Stomach (tissue), 9 donors: ENCODE measurements around the gene MYO18A. TPM values are rescaled to one million over a fixed set of nuclear protein-coding genes. Genes with fewer than 3 reads are reported as not detected.
A peak's percentile ranks its signal among the peaks of the same experiment; 100 is the strongest.

Source experiments
- DNase-seq, 2 donors: peaks; one replicate each; pipeline versions ENCODE4 v3.0.0 to v3.0.0-alpha.2; 2013 to 2019
- H3K27ac ChIP-seq, 5 donors: fragments of 200-600 bp in 4 of 5; sonication (generic) in 4 of 5; one replicate each; pipeline ENCODE4 v1.5.1; 2013 to 2019; ENCODE audit warnings: mild to moderate bottlenecking in 1 of 5, moderate library complexity in 1 of 5
- H3K27me3 ChIP-seq, 3 donors: fragments of 200-600 bp; sonication (generic); one replicate each; pipeline ENCODE4 v1.5.1; 2017 to 2019; ENCODE audit warnings: mixed run types in 1 of 3
- H3K36me3 ChIP-seq, 4 donors: fragments of 200-600 bp; sonication (generic); 1 replicate in 3 of 4; 2 replicates in 1 of 4; pipeline ENCODE4 v1.5.1; 2016 to 2019
- H3K4me1 ChIP-seq, 4 donors: fragments of 200-600 bp; sonication (generic); one replicate each; pipeline ENCODE4 v1.5.1; 2016 to 2019
- H3K4me3 ChIP-seq, 4 donors: fragments of 200-600 bp; sonication (generic) in 3 of 4; one replicate each; pipeline ENCODE4 v1.5.1; 2016 to 2019; ENCODE audit warnings: mild to moderate bottlenecking in 1 of 4
- H3K9me3 ChIP-seq, 4 donors: fragments of 200-600 bp; sonication (generic); one replicate each; pipeline ENCODE4 v1.5.1; 2016 to 2019
- EP300 ChIP-seq: sonication (generic); formaldehyde crosslinking; IDR thresholded peaks from one replicate; pipeline ENCODE4 v1.6.1; 2017; ENCODE audit warnings: antibody characterized with exemption
- POLR2A ChIP-seq, 4 donors: fragments of 450-650 bp; IDR thresholded peaks; one replicate each; pipeline ENCODE4 v1.6.1; 2016; ENCODE audit warnings: antibody characterized with exemption in 4 of 4, control low read depth in 2 of 4, mild to moderate bottlenecking in 1 of 4, moderate library complexity in 1 of 4
- POLR2AphosphoS5 ChIP-seq, 3 donors: sonication (generic); formaldehyde crosslinking; IDR thresholded peaks; one replicate each; pipeline ENCODE4 v1.6.1; 2016; ENCODE audit warnings: antibody characterized with exemption in 3 of 3
- WGBS, 5 donors: extraction: QIAGEN DNeasy Blood & Tissue Kit in 3 of 5; methylation state at CpG; one replicate each; pipeline versions ENCODE4 v1.1.5 to v1.1.7; 2013 to 2018; 5-methylcytosine and 5-hydroxymethylcytosine counted together
- intact Hi-C: fragments of 100-400 bp; cut with DNase I; formaldehyde crosslinking; loops from one replicate; pipeline ENCODE4 v1.15.1; 2023; ENCODE audit warnings: low total_unique reads
- polyA plus RNA-seq, 3 donors: library from polyadenylated mRNA; stranded (reverse); fragments of 200-250 nt; gene quantifications; one replicate each; pipeline ENCODE4 v1.2.3, GENCODE V29; 2013
- total RNA-seq, 5 donors: library from RNA; depleted of rRNA; stranded (reverse); fragments of >200 nt; gene quantifications; one replicate each; pipeline versions ENCODE4 v1.1.0 to v1.2.3, GENCODE V29; 2014 to 2016
- TF ChIP-seq, protein P1 (sequence below), 7 experiments: fragments of 450-650 bp in 4 of 7; fragments of 200-600 bp in 3 of 7; sonication (generic) in 3 of 7; IDR thresholded peaks; one replicate each; pipeline ENCODE4 v1.5.1; 2016 to 2019; ENCODE audit warnings: antibody characterized with exemption in 7 of 7, control low read depth in 2 of 7, mild to moderate bottlenecking in 1 of 7
- donor health status: healthy with polysubstance abuse.
- donor health status: Bipolar disorder and iron deficiency.
- donor health status: healthy.

The MYO18A gene
- total and polyA plus RNA-seq, 8 donors: 16.5 to 305 (median 55.5) TPM

DNA sequence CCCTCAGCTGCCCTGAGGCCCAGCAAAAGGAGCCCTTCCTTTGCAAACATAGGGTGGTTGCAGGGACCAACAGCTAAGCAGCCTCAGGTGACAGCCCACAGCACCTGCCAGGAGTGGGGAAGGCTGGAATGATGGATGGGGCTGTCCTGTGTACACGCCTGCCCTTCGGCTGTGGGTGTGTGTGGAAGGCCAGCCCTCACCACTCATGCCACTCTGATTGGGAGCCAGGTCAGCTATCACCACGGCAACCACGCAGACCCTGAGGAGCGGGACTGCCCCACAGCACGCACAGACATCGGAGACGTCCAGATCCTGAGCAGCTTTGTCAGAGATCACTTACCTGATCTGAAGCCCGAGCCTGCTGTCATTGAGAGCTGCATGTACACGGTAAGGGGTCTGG, 125.4 kb downstream of the MYO18A start:
- Histone ChIP-seq H3K27me3 (peaks cover 0 to 6% (median 0%) of the 10 kb centered on the region in 3 donors), H3K36me3 (peaks cover 0 to 11% (median 0%) of the 10 kb centered on the region in 4 donors), H3K9me3 (no peaks in the 10 kb centered on the region), H3K4me3 (no peak overlapping the region), H3K4me1 (peaks cover 0 to 9% (median 0%) of the 10 kb centered on the region in 4 donors), H3K27ac (no peak overlapping the region)
- TF ChIP-seq, protein P1, sequence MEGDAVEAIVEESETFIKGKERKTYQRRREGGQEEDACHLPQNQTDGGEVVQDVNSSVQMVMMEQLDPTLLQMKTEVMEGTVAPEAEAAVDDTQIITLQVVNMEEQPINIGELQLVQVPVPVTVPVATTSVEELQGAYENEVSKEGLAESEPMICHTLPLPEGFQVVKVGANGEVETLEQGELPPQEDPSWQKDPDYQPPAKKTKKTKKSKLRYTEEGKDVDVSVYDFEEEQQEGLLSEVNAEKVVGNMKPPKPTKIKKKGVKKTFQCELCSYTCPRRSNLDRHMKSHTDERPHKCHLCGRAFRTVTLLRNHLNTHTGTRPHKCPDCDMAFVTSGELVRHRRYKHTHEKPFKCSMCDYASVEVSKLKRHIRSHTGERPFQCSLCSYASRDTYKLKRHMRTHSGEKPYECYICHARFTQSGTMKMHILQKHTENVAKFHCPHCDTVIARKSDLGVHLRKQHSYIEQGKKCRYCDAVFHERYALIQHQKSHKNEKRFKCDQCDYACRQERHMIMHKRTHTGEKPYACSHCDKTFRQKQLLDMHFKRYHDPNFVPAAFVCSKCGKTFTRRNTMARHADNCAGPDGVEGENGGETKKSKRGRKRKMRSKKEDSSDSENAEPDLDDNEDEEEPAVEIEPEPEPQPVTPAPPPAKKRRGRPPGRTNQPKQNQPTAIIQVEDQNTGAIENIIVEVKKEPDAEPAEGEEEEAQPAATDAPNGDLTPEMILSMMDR (IDR thresholded peaks at IDR 0.05): no peak
- TF ChIP-seq POLR2A (IDR thresholded peaks at IDR 0.05) (no peak), EP300 (no peak), POLR2AphosphoS5 (IDR thresholded peaks at IDR 0.05) (no peak)
- DNase-seq: peak in 1 of 2 donors; percentile 60
- WGBS, 5 donors: 38 to 75% (median 60%) methylated on average over 2 to 10 of the region's 10 CpGs
- intact Hi-C loops: no loop called here

DNA sequence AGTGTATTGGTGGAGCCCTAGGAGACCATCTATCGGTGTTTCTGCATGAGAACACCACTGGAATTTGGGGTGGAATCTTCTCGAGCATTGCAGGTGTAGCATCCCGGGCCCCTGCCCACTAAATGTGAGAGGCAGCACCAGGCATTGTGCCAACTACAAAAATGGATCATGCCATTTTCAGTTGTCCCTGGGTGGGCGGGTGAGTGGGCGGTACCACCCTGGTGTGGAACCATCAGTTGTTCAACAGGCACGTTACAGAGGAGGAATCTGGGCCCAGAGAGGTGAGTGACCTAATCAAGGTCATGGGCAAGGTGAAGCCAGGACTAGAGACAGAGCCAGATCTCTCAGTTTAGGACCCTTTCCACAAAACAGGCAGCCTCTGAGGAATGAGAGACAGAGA, 128.5 kb downstream of the MYO18A start:
- H3K9me3 ChIP-seq: no peaks in the 10 kb centered on the region
- TF ChIP-seq EP300 (no peak), POLR2A (IDR thresholded peaks at IDR 0.05) (no peak), POLR2AphosphoS5 (IDR thresholded peaks at IDR 0.05) (no peak)
- TF ChIP-seq, protein P1 (IDR thresholded peaks at IDR 0.05): no peak
- intact Hi-C loops: no loop called here

DNA sequence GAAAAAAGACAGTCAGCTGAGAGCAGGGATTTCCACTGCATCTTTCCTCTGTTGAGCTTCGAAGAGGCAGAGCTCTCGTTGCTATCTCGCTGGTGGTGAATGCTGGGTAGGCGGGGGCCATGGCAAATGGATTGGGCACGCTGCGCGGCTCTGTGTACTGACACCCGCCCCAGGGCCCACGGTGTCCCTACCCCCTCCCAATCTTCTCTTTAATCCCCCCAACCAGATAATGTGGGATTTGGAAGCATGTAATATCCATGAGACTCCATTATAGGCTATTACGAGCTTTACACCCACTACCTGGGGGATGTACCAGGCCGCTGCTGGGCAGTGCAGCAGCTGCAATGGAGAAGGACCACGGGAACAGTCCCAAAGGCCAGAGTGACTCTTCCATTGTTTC, 129.0 kb downstream of the MYO18A start:
- Histone ChIP-seq H3K36me3 (peaks cover 0 to 11% (median 0%) of the 10 kb centered on the region in 4 donors), H3K27me3 (peaks cover 0 to 6% (median 0%) of the 10 kb centered on the region in 3 donors), H3K4me1 (no peaks in the 10 kb centered on the region), H3K4me3 (no peak overlapping the region), H3K27ac (no peak overlapping the region), H3K9me3 (no peaks in the 10 kb centered on the region)
- WGBS, 5 donors: 82 to 89% (median 82%) methylated on average over 12 of the region's 12 CpGs
- intact Hi-C loops: no loop called here
- TF ChIP-seq, protein P1 (IDR thresholded peaks at IDR 0.05): no peak
- TF ChIP-seq EP300 (no peak), POLR2AphosphoS5 (IDR thresholded peaks at IDR 0.05) (no peak), POLR2A (IDR thresholded peaks at IDR 0.05) (no peak)
- no peak for DNase-seq

More for the DNA sequence above, 128.5 kb downstream of the MYO18A start:
- Histone ChIP-seq H3K27me3 (peaks cover 0 to 6% (median 0%) of the 10 kb centered on the region in 3 donors), H3K4me3 (no peak overlapping the region), H3K36me3 (peaks cover 0 to 11% (median 0%) of the 10 kb centered on the region in 4 donors), H3K4me1 (no peaks in the 10 kb centered on the region), H3K27ac (no peak overlapping the region)
- DNase-seq: no peak
- 77 to 87% (median 85%) methylated on average over 6 of the region's 6 CpGs for whole genome bisulfite sequencing, 5 donors

DNA sequence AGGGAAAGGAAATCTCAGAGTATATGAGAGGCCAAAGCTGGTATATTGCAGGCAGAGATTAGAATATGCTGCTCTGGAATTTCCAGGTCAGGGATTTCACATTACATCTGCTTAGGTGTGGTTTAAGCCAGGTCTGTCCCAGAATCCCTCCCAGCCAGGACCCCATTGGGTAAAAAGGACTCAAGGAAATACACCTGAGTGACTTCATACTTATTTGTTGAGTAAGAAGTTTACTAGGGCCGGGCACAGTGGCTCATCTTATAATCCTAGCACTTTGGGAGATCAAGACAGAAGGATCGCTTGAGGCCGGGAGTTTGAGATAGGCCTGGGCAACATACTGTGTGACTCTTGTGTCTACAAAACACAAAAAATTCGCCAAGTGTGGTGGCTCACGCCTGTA, 130.0 kb downstream of the MYO18A start:
- Histone ChIP-seq H3K27ac (no peak overlapping the region), H3K36me3 (peaks cover 0 to 8% (median 0%) of the 10 kb centered on the region in 4 donors), H3K9me3 (no peaks in the 10 kb centered on the region), H3K4me3 (no peak overlapping the region), H3K27me3 (peaks cover 0 to 6% (median 0%) of the 10 kb centered on the region in 3 donors), H3K4me1 (no peaks in the 10 kb centered on the region)
- WGBS, 5 donors: 83 to 90% (median 88%) methylated on average over 5 of the region's 5 CpGs
- no peak for DNase-seq
- intact Hi-C loops: no loop called here
- no peak for TF ChIP-seq POLR2A (IDR thresholded peaks at IDR 0.05)
- no peak for TF ChIP-seq POLR2AphosphoS5 (IDR thresholded peaks at IDR 0.05)
- no peak for TF ChIP-seq EP300
- TF ChIP-seq, protein P1 (IDR thresholded peaks at IDR 0.05): no peak
